Upper lobe of left lung (tissue), 6 donors: Measurements from ENCODE around the gene GMFB. TPM values are rescaled to one million over a fixed set of nuclear protein-coding genes. Genes with fewer than 3 reads are reported as not detected.
"Not testable (repeated sequence)": the region's sequence is repeated elsewhere in the genome, so short reads cannot be mapped to it uniquely, and the experiment has no call there.

Experiments used
- ATAC-seq, 2 donors: fragments of 200-7000 bp; cut with Tn5 transposase; one replicate each; pipeline ENCODE4 v1.9.1; 2022; ENCODE audit warnings: mild to moderate bottlenecking in 2 of 2, moderate library complexity in 2 of 2; ENCODE audit not compliant: low FRiP score in 2 of 2
- DNase-seq, 2 donors: peaks; one replicate each; pipeline ENCODE4 v3.0.0-alpha.2; 2019 to 2020
- H3K27ac ChIP-seq, 4 donors: fragments of 200-600 bp; sonication (generic); one replicate each; pipeline ENCODE4 v1.5.1; 2016 to 2019
- H3K27me3 ChIP-seq, 4 donors: fragments of 200-600 bp; sonication (generic); one replicate each; pipeline ENCODE4 v1.5.1; 2017 to 2019
- H3K36me3 ChIP-seq, 4 donors: fragments of 200-600 bp; sonication (generic); one replicate each; pipeline ENCODE4 v1.5.1; 2016 to 2019
- H3K4me1 ChIP-seq, 4 donors: fragments of 200-600 bp; sonication (generic); one replicate each; pipeline ENCODE4 v1.5.1; 2018 to 2019
- H3K4me3 ChIP-seq, 4 donors: fragments of 200-600 bp; sonication (generic); one replicate each; pipeline ENCODE4 v1.5.1; 2017 to 2019; ENCODE audit warnings: mild to moderate bottlenecking in 2 of 4, moderate library complexity in 1 of 4
- H3K9me3 ChIP-seq, 4 donors: fragments of 200-600 bp; sonication (generic); one replicate each; pipeline ENCODE4 v1.5.1; 2018 to 2019
- CTCF ChIP-seq, 6 experiments: fragments of 450-650 bp in 4 of 6; fragments of 200-600 bp in 2 of 6; sonication (generic) in 2 of 6; IDR thresholded peaks; one replicate each; pipeline ENCODE4 v1.5.1; 2016 to 2019; ENCODE audit warnings: antibody characterized with exemption in 6 of 6
- EP300 ChIP-seq, 4 donors: sonication (generic); formaldehyde crosslinking; IDR thresholded peaks; one replicate each; pipeline ENCODE4 v1.5.1; 2017; ENCODE audit warnings: antibody characterized with exemption in 4 of 4, control low read depth in 2 of 4
- POLR2A ChIP-seq, 4 donors: fragments of 450-650 bp; IDR thresholded peaks; one replicate each; pipeline ENCODE4 v1.5.1; 2016 to 2017; ENCODE audit warnings: antibody characterized with exemption in 4 of 4, mild to moderate bottlenecking in 2 of 4
- POLR2AphosphoS5 ChIP-seq, 2 donors: sonication (generic); formaldehyde crosslinking; IDR thresholded peaks; one replicate each; pipeline ENCODE4 v1.5.1; 2017; ENCODE audit warnings: antibody characterized with exemption in 2 of 2
- WGBS, 2 donors: methylation state at CpG; one replicate each; pipeline ENCODE4 v1.1.5; 2017 to 2018; 5-methylcytosine and 5-hydroxymethylcytosine counted together
- total RNA-seq, 6 donors: library from RNA; depleted of rRNA in 4 of 6; stranded (reverse); fragments of >200 nt in 4 of 6; gene quantifications; one replicate each; pipeline versions ENCODE4 v1.1.0 to v1.2.1, GENCODE V29; 2016 to 2021
- donor health status: DM: no; HTN: no; CAD: no; lungs with moderate emphysema.
- donor health status: DM: no; HTN: yes; CAD: no; lungs with severe emphysema.

GMFB gene
- total RNA-seq, 6 donors from 2014 or later, result 18.0 to 72.4 (median 43.9) TPM

DNA sequence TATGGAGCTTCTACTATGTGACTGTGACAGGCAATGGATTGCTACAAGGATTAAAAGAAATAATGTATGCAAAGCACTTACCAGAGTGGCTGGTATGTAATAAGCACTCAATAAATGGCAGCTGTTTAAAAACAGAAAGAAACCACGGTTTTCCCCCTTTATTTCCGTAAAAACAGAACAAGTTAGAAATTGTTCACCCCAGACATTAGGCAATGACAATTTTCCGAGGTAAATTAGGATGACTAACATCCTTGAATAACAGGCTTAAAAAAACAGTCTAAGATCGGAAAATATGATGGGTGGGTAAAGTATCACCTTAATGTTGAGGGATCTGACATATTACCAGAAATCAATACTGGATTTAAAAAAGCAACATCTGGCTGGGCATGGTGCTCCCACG lies 26.7 kb downstream of the GMFB start:
- Histone ChIP-seq H3K4me3 (no peak overlapping the region), H3K9me3 (peaks cover 0 to under 1% (median 0%) of the 10 kb centered on the region in 4 donors), H3K4me1 (no peaks in the 10 kb centered on the region), H3K36me3 (no peaks in the 10 kb centered on the region), H3K27me3 (no peaks in the 10 kb centered on the region), H3K27ac (no peak overlapping the region)
- TF ChIP-seq EP300 (IDR thresholded peaks at IDR 0.05), result no peak
- TF ChIP-seq POLR2A (IDR thresholded peaks at IDR 0.05), result no peak
- 70 to 72% methylated on average over 5 of the region's 5 CpGs for WGBS, 2 donors
- ATAC-seq (no peak), DNase-seq (no peak)

GRCh38 chr14:54459106-54459505 lies 29.7 kb downstream of the GMFB start:
- ATAC-seq, result no peak
- Histone ChIP-seq H3K27me3 (no peaks in the 10 kb centered on the region), H3K4me1 (no peaks in the 10 kb centered on the region), H3K4me3 (no peak overlapping the region), H3K27ac (no peak overlapping the region), H3K9me3 (no peaks in the 10 kb centered on the region), H3K36me3 (no peaks in the 10 kb centered on the region)
- no peak for TF ChIP-seq POLR2AphosphoS5 (IDR thresholded peaks at IDR 0.05)
- TF ChIP-seq POLR2A (IDR thresholded peaks at IDR 0.05), result no peak
- TF ChIP-seq EP300 (IDR thresholded peaks at IDR 0.05), result no peak
- TF ChIP-seq CTCF (IDR thresholded peaks at IDR 0.05), result no peak
- no peak for DNase-seq
- WGBS, 2 donors, result 82 to 89% methylated on average over 3 of the region's 3 CpGs

DNA sequence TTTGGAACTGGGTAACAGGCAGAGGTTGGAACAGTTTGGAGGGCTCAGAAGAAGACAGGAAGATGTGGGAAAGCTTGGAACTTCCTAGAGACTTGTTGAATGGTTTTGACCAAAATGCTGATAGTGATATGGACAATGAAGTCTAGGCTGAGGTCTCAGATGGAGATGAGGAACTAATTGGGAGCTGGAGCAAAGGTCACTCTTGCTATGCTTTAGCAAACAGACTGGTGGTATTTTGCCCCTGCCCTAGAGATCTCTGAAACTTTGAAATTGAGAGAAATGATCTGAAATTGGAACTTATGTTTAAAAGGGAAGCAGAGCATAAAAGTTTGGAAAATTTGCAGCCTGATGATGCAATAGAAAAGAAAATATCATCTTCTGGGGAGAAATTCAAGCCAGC lies 30.2 kb downstream of the GMFB start:
- not testable (repeated sequence) for H3K4me3 ChIP-seq, H3K27ac ChIP-seq, H3K4me1 ChIP-seq, ATAC-seq, H3K36me3 ChIP-seq, H3K9me3 ChIP-seq, DNase-seq, H3K27me3 ChIP-seq

- ATAC-seq, result no peak
- TF ChIP-seq EP300 (IDR thresholded peaks at IDR 0.05) (no peak), POLR2AphosphoS5 (IDR thresholded peaks at IDR 0.05) (no peak), CTCF (IDR thresholded peaks at IDR 0.05) (no peak), POLR2A (IDR thresholded peaks at IDR 0.05) (no peak)
- DNase-seq, result no peak
- 41 to 43% methylated on average over 3 of the region's 3 CpGs for WGBS, 2 donors
- Histone ChIP-seq H3K4me3 (no peak overlapping the region), H3K9me3 (no peaks in the 10 kb centered on the region), H3K27ac (no peak overlapping the region), H3K4me1 (no peaks in the 10 kb centered on the region), H3K27me3 (no peaks in the 10 kb centered on the region), H3K36me3 (no peaks in the 10 kb centered on the region)
These were observed 31.2 kb downstream of the GMFB start for GRCh38 chr14:54457609-54457996.

- H3K36me3 ChIP-seq, H3K4me3 ChIP-seq, H3K9me3 ChIP-seq, H3K4me1 ChIP-seq, DNase-seq, ATAC-seq, H3K27ac ChIP-seq, H3K27me3 ChIP-seq: not testable (repeated sequence)
- 82% methylated on average over 1 of the region's 1 CpG for WGBS, 2 donors
These were observed 31.8 kb downstream of the GMFB start for GRCh38 chr14:54456820-54457608.

GRCh38 chr14:54455363-54455762 lies 33.4 kb downstream of the GMFB start:
- no peaks in the 10 kb centered on the region for H3K36me3 ChIP-seq
- no peak overlapping the region for H3K27ac ChIP-seq
- H3K4me1 ChIP-seq, result no peaks in the 10 kb centered on the region
- no peak overlapping the region for H3K4me3 ChIP-seq
- DNase-seq (no peak), ATAC-seq (no peak)
- no peaks in the 10 kb centered on the region for H3K9me3 ChIP-seq
- no peak for TF ChIP-seq POLR2AphosphoS5 (IDR thresholded peaks at IDR 0.05)
- TF ChIP-seq CTCF (IDR thresholded peaks at IDR 0.05), result no peak
- no peak for TF ChIP-seq EP300 (IDR thresholded peaks at IDR 0.05)
- no peak for TF ChIP-seq POLR2A (IDR thresholded peaks at IDR 0.05)
- WGBS, 2 donors, result 88 to 94% methylated on average over 1 of the region's 1 CpG
- H3K27me3 ChIP-seq, result no peaks in the 10 kb centered on the region

GRCh38 chr14:54453990-54454389 lies 34.8 kb downstream of the GMFB start:
- not testable (repeated sequence) for H3K9me3 ChIP-seq, H3K4me3 ChIP-seq, H3K36me3 ChIP-seq, ATAC-seq, H3K27me3 ChIP-seq, DNase-seq, H3K27ac ChIP-seq, H3K4me1 ChIP-seq
- WGBS, 2 donors, result 89 to 96% methylated on average over 5 of the region's 5 CpGs
